Esophagus mucosa (tissue), 1 donor: ENCODE measurements around the gene HCST. TPM values are rescaled to one million over a fixed set of nuclear protein-coding genes. Genes with fewer than 3 reads are reported as not detected.
"Not testable (repeated sequence)": the region's sequence is repeated elsewhere in the genome, so short reads cannot be mapped to it uniquely, and the experiment has no call there.

ENCODE experiments used
- ATAC-seq: fragments of 200-7000 bp; cut with Tn5 transposase; one replicate; pipeline ENCODE4 v1.9.1; 2020
- total RNA-seq: library from RNA; stranded (reverse); gene quantifications from one replicate; pipeline ENCODE4 v1.2.4, GENCODE V29; 2023
- donor health status: DM: yes; HTN: yes; CAD: no.

HCST gene
- total RNA-seq, 1 donor from 2014 or later, result 0.96 TPM

- ATAC-seq, result no peak
These were observed 2.9 kb downstream of the HCST start for GRCh38 chr19:35905178-35905727.

GRCh38 chr19:35907377-35907745 lies 5.0 kb downstream of the HCST start:
- ATAC-seq, result no peak

DNA sequence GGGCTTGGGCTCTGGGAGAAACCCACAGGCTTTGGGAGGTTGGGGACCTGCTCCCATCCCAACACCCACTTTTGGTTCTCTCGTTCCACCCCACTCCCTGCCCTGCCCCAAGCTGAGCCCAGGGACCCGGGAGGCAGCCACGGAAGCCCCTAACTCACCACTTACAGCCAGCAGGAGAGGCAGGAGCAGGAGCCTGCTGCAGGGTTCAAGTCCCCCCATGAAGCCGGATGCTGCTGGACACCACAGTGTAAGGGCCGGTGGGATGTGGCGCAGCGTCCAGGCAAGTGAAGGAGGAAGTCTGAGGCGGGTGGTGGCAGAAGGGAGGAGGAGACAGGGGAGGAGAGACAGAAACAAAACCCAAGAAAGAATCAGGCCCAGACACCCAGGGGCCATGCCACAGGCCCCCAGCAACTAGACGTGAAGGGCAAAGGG lies 5.7 kb downstream of the HCST start, which contains the start of gene TYROBP:
Gene TYROBP, minus strand, starts transcription at position 286 of the 432 bp plus-strand sequence. Its CDS starts 67 bp downstream, at position 219.
- no peak for ATAC-seq

GRCh38 chr19:35908973-35909683 lies 6.8 kb downstream of the HCST start:
- peak; percentile 54 for ATAC-seq

GRCh38 chr19:35909684-35910035 lies 7.3 kb downstream of the HCST start:
- ATAC-seq, result no peak

DNA sequence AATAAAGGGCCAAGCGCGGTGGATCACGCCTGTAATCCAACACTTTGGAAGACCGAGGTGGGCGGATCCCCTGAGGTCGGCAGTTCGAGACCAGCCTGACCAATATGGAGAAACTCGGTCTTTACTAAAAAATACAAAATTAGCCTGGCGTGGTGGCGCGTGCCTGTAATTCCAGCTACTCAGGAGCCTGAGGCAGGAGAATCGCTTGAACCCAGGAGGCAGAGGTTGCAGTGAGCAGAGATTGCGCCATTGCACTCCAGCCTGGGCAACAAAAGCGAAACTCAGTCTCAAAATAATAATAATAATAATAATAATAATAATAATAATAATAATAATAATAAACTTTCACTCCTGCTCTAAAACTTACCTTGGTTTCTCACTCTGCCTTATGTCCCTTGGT lies 8.0 kb downstream of the HCST start:
- ATAC-seq, result not testable (repeated sequence)

- no peak for ATAC-seq
These were observed 8.8 kb downstream of the HCST start for GRCh38 chr19:35911173-35911572.

DNA sequence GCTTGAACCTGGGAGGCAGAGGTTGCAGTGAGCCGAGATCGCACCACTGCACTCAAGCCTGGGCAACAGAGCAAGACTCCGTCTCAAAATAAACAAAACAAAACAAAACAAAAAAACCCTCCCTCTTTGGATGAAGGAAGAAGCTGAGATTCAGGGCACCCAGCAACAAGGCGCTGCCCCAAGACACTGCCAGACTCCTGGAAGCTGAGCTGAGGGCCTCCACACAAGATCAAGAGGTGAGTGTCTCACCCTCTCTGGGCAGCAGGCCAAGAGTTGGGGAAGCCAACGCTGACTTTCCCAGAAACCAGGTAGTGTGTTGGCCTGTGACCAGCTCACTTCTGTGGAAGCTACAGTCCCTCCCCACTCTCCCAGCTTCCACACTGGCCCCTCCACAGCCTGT lies 9.5 kb downstream of the HCST start:
- peak; percentile 63 for ATAC-seq

DNA sequence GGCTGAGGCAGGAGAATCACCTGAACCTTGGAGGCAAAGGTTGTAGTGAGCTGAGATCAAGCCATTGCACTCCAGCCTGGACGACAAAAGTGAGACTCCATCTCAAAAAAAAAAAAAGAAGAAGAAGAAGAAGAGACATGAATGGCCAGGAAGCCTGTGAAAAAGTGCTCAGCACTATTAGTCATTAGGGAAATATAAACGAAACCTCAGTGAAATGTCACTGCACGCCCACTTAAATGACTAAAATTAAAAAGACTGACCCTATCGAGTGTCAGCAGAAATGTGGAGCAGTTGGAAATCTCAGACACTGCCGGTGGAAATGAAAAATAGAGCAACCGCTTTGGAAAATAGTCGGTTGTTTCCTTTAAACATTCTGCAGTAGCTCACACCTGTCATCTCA lies 11.3 kb downstream of the HCST start:
- ATAC-seq, result no peak

- no peak for ATAC-seq
These were observed 13.1 kb downstream of the HCST start for GRCh38 chr19:35915443-35915842.

DNA sequence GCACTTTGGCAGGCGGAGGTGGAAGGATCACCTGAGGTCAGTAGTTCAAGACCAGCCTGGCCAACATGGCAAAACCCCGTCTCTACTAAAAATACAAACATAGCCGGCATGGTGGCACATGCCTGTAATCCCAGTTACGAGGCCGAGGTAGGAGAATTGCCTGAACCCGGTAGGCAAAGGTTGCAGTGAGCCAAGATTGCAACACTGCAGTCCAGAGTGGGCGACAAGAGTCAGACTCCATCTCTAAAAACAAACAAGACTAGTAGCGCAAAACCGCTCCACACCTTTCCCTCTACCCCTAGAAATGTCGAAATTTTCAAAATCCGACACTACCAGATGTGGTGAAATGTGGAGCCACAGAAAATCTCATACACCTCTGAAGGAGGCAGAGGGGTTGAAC lies 17.0 kb downstream of the HCST start:
- ATAC-seq, result no peak

DNA sequence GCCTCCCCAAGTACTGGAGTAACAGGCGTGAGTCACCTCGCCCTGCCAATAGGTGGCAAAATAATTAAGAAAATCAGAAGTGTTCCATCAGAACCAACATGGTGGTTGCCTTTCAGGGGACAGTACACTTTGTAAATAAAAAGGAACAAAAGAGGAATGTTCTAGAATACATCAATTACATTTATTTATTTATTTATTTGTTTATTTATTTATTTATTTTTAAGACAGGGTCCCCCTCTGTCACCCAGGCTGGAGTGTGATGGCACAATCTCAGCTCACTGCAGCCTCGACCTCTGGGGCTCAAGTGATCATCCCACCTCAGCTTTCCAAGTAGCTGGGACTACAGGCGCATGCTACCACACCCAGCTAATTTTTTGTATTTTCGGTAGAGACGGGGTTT lies 18.7 kb downstream of the HCST start:
- ATAC-seq, result no peak

- ATAC-seq, result no peak
These were observed 23.2 kb downstream of the HCST start for GRCh38 chr19:35925501-35925900.

- no peak for ATAC-seq
These were observed 26.2 kb downstream of the HCST start for GRCh38 chr19:35928507-35928906.

- ATAC-seq, result no peak
These were observed 27.5 kb downstream of the HCST start for GRCh38 chr19:35929876-35930275.

DNA sequence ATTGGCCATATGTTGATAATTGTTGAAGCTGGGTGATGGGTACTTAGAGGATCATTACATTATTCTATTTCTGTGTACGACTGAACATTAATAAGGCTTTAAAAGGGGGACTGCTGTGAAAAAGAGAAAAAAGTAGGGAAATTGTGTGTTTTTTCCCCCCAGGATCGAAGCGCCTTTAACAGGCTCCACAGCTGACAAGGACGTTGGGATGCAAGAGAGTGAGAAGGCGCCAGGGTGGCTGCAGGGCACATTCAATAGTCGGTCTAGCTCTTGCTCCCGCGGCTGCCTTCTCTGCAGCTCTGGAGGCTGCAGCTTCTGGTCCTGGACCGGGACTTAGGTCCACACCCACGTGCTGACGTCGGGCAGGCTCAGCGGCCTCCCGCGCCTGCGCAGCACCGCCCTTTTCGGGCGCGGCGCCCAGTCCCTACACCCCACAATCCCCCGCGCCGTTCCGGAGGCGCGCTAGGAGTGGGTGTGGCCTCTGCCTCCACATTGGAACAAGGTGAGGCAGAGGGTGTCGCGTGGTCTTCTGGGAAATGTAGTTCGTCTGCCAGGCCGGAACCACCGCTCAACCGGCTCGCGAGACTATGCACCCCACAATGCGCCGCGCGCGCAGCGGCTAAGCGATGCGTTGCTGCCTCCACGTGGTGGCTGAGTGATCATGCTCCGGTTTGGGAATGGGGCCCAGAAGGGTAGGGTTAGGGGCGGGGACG lies 29.0 kb downstream of the HCST start:
- ATAC-seq, result peak; percentile 100

DNA sequence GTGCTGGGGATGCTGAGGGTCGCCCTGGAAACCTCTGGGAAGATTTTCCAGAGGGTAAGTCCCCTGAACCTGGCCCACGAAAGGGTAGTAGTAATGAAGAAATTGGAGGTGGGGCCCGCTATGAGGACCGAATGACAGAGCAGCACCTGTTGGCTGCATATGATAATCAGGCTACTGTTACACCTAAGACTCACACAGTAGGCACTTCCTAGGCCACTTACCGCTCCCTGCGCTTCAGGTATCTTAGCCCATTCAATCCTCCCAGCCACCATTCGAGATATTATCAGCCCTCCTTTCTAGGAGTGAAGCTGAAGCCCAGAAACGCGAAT lies 29.5 kb downstream of the HCST start:
- ATAC-seq, result no peak

GRCh38 chr19:35932291-35932936 lies 30.1 kb downstream of the HCST start:
- no peak for ATAC-seq

- ATAC-seq, result no peak
These were observed 33.8 kb downstream of the HCST start, which contains the start of gene LRFN3 for GRCh38 chr19:35935911-35936737. Gene LRFN3 (plus strand): TSS chr19:35936374. CDS start chr19:35939426, 3,052 bp downstream.

DNA sequence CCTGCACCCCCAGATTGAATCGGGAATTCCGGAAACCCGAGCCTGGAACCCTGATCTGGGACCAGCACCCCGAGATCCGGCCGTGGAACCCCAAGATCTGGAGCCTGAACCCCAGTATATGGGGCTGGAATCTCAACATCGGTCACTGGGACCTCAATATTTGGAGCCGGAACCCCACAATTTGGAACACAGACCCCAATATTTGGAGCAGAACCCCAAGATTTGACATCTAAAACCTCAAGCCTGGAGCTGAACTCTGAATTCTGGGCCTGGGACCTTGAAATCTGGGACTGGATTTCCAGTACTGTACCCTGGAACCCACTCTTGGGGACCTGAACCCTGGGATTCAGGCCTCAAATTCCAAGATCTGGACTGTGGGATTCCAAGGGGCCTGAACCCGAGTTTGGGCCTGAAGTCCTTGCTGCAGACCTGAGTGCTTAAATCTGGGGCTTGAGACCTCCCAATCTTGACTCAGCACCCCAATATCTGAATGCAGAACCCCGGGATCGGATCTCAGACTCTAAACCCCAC lies 34.5 kb downstream of the HCST start:
- ATAC-seq, result no peak

GRCh38 chr19:35937345-35938281 lies 35.3 kb downstream of the HCST start:
- no peak for ATAC-seq
